Activated CD8-positive, alpha-beta T cell treated with anti-CD3 and anti-CD28 coated beads for 36 hours (primary cell): Measurements from ENCODE around the gene RAB5A. TPM values are rescaled to one million over a fixed set of nuclear protein-coding genes. Genes with fewer than 3 reads are reported as not detected.

ENCODE experiments used
- ATAC-seq: fragments of 200-7000 bp; cut with Tn5 transposase; one replicate; pipeline ENCODE4 v1.10.0; 2021; ENCODE audit warnings: mild to moderate bottlenecking, moderate library complexity
- CTCF ChIA-PET: fragments of 350-600 bp; sonication (Branson Sonifier 250); formaldehyde crosslinking; loops from one replicate; lab custom pipeline; 2021; ENCODE audit warnings: antibody characterized with exemption; lab: Charles Lee
- POLR2A ChIA-PET: fragments of 350-600 bp; sonication (Branson Sonifier 250); formaldehyde crosslinking; loops from one replicate; lab custom pipeline; 2021; ENCODE audit warnings: antibody characterized with exemption; lab: Charles Lee
- DNase-seq: peaks from one replicate; pipeline ENCODE4 v3.0.0-alpha.2; 2020
- H3K27ac Mint-ChIP-seq: one replicate; pipeline ENCODE4 v1.8.0; 2021; ENCODE audit warnings: mild to moderate bottlenecking, mixed read lengths
- H3K27me3 Mint-ChIP-seq: one replicate; pipeline ENCODE4 v1.8.0; 2021; ENCODE audit warnings: mixed read lengths
- H3K36me3 Mint-ChIP-seq: one replicate; pipeline ENCODE4 v1.8.0; 2021; ENCODE audit warnings: low read depth, mixed read lengths
- H3K4me1 Mint-ChIP-seq: one replicate; pipeline ENCODE4 v1.8.0; 2021; ENCODE audit warnings: low read depth, mixed read lengths
- H3K4me3 Mint-ChIP-seq: one replicate; pipeline ENCODE4 v1.8.0; 2021; ENCODE audit warnings: mild to moderate bottlenecking, moderate library complexity, mixed read lengths
- H3K9me3 Mint-ChIP-seq: one replicate; pipeline ENCODE4 v1.8.0; 2021; ENCODE audit warnings: mixed read lengths
- CTCF ChIP-seq: fragments of 200-600 bp; IDR thresholded peaks from one replicate; pipeline ENCODE4 v1.8.0; 2022; ENCODE audit warnings: antibody characterized with exemption, mild to moderate bottlenecking
- intact Hi-C: fragments of 100-400 bp; cut with micrococcal nuclease; formaldehyde crosslinking; loops from one replicate; pipeline ENCODE4 v1.10.0; 2022
- total RNA-seq, 2 experiments: library from RNA; stranded (reverse); gene quantifications; one replicate each; pipeline ENCODE4 v1.2.3, GENCODE V29; 2021

The RAB5A gene
- total RNA-seq, 2 experiments from 2014 or later: 54.3 to 55.8 TPM

DNA sequence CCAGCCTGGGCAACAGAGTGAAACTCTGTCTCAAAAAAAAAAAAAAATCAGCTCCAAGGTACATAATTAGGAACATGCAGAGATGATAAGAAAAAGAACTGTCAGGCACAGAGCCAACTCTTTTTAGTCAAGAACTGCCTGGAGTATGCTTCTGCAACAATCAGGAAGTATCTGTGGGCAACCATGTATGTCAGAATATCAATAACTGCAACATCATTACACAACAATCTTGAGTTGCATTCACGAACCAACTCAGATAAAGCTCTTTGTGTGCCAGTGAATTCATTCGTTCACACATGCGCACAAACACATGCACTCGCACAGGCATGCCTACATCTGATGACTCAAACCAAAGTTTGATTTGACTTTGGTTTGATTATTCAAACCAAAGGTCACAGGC, 45.0 kb upstream of the RAB5A start:
- intact Hi-C loops: no loop called here
- ChIA-PET CTCF (interaction anchor here (0.6 kb wide), 1 partner anchor 8 kb away, joined by 3 read pairs; no protein-coding TSS in a partner anchor), POLR2A (no interaction called here)
- no peak for ATAC-seq
- H3K4me1 Mint-ChIP-seq: no peaks in the 10 kb centered on the region
- H3K27me3 Mint-ChIP-seq: no peaks in the 10 kb centered on the region
- TF ChIP-seq CTCF: no peak
- DNase-seq: no peak
- H3K36me3 Mint-ChIP-seq: no peaks in the 10 kb centered on the region
- H3K4me3 Mint-ChIP-seq: no peak overlapping the region
- H3K9me3 Mint-ChIP-seq: no peaks in the 10 kb centered on the region
- no peak overlapping the region for H3K27ac Mint-ChIP-seq

DNA sequence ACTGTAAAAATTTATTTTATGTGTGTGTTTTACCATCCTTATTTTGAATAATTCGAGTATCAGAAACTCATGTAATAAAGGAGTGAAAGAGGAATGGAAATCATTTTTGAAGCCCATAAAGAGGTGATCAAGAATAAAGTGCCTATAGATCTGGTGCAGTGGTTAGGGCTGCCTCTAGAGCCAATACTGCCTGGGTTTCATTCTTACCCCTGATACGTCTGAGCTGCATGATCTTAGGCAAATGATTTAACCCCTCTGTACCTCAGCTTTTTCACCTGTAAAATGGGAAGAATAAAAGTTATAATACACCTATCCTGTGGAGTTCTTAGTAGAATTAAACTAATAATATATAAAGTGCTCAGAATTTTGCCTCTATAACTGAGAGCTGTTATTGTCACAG, 43.2 kb upstream of the RAB5A start:
- H3K27ac Mint-ChIP-seq: no peak overlapping the region
- POLR2A ChIA-PET: no interaction called here
- DNase-seq (no peak), ATAC-seq (no peak)
- intact Hi-C loops: no loop called here
- TF ChIP-seq CTCF: no peak
- CTCF ChIA-PET: no interaction called here
- H3K36me3 Mint-ChIP-seq: no peaks in the 10 kb centered on the region
- no peaks in the 10 kb centered on the region for H3K4me1 Mint-ChIP-seq
- no peak overlapping the region for H3K4me3 Mint-ChIP-seq
- H3K9me3 Mint-ChIP-seq: no peaks in the 10 kb centered on the region
- H3K27me3 Mint-ChIP-seq: no peaks in the 10 kb centered on the region

- ATAC-seq (no peak), DNase-seq (no peak)
- ChIA-PET CTCF (interaction anchor here (0.7 to 1.9 kb wide), 4 partner anchors 10 to 692 kb away, joined by 3 to 5 read pairs (median 3); no protein-coding TSS in a partner anchor), POLR2A (no interaction called here)
- H3K4me3 Mint-ChIP-seq: no peak overlapping the region
- peaks cover 13% of the 10 kb centered on the region for H3K9me3 Mint-ChIP-seq
- intact Hi-C loops: no loop called here
- H3K36me3 Mint-ChIP-seq: no peaks in the 10 kb centered on the region
- no peak for TF ChIP-seq CTCF
- H3K4me1 Mint-ChIP-seq: no peaks in the 10 kb centered on the region
- H3K27me3 Mint-ChIP-seq: no peaks in the 10 kb centered on the region
- H3K27ac Mint-ChIP-seq: no peak overlapping the region
These were observed 39.4 kb upstream of the RAB5A start for GRCh38 chr3:19907523-19907922.

DNA sequence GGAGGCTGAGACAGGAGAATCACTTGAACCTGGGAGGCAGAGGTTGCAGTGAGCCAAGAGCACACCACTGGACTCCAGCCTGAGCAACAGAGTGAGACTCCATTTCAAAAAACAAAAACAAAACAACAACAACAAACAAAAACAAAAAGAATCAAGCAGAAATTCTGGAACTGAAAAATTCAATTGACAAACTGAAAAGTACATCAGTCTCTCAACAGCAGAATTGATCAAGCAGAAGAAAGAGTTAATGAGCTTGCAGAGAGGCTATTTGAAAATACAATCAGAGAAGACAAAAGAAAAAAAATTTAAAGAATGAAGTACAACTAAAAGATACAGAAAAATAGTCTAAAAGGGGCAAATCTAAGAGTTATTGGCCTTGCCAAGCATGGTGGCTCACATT, 35.4 kb upstream of the RAB5A start:
- ATAC-seq (no peak), DNase-seq (no peak)
- Mint-ChIP-seq H3K27ac (no peak overlapping the region), H3K4me3 (no peak overlapping the region), H3K27me3 (no peaks in the 10 kb centered on the region), H3K36me3 (no peaks in the 10 kb centered on the region), H3K9me3 (peaks cover 15% of the 10 kb centered on the region), H3K4me1 (no peaks in the 10 kb centered on the region)
- intact Hi-C loops: no loop called here
- TF ChIP-seq CTCF: no peak
- ChIA-PET POLR2A (no interaction called here), CTCF (interaction anchor here (1.3 kb wide), 1 partner anchor 14 kb away, joined by 3 read pairs; no protein-coding TSS in a partner anchor)

- CTCF ChIA-PET: no interaction called here
- Mint-ChIP-seq H3K27me3 (no peaks in the 10 kb centered on the region), H3K36me3 (no peaks in the 10 kb centered on the region), H3K4me3 (no peak overlapping the region), H3K9me3 (peaks cover 2% of the 10 kb centered on the region), H3K27ac (no peak overlapping the region), H3K4me1 (no peaks in the 10 kb centered on the region)
- DNase-seq (no peak), ATAC-seq (no peak)
- POLR2A ChIA-PET: no interaction called here
- intact Hi-C loops: no loop called here
- no peak for TF ChIP-seq CTCF
These were observed 29.7 kb upstream of the RAB5A start for GRCh38 chr3:19917167-19917566.
